GM20000 (cell line): ENCODE data around the gene PROM1.

Source experiments
- DNase-seq: peaks from one replicate; pipeline ENCODE4 v3.0.0; 2012; ENCODE audit warnings: low spot score
- TF ChIP-seq, protein P1 (sequence below): IDR thresholded peaks from 2 replicates; pipeline ENCODE4 v1.5.1; 2012; ENCODE audit warnings: mild to moderate bottlenecking, control low read depth; ENCODE audit errors: extremely low read depth, missing control alignments

Gene PROM1

DNA sequence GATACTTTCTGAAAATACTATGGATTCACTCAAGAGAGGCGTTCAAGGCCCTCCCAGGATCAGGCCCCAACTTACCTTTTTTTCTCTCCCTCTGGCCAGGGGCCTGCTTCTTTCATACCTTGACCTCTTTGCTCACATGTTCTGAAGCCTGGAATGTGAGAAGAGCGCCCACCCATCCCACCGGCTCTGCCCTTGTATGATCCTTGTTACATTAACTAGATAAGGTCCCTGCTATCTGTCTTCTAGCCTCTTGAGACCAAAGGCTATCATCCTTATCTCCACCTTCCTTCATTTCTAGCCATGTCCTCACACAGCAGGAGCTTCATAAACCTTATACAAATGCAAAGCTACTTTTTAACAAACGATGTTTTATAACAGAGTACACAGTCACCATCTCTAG, 45.9 kb downstream of the PROM1 start:
- no peak for DNase-seq
- TF ChIP-seq, protein P1, sequence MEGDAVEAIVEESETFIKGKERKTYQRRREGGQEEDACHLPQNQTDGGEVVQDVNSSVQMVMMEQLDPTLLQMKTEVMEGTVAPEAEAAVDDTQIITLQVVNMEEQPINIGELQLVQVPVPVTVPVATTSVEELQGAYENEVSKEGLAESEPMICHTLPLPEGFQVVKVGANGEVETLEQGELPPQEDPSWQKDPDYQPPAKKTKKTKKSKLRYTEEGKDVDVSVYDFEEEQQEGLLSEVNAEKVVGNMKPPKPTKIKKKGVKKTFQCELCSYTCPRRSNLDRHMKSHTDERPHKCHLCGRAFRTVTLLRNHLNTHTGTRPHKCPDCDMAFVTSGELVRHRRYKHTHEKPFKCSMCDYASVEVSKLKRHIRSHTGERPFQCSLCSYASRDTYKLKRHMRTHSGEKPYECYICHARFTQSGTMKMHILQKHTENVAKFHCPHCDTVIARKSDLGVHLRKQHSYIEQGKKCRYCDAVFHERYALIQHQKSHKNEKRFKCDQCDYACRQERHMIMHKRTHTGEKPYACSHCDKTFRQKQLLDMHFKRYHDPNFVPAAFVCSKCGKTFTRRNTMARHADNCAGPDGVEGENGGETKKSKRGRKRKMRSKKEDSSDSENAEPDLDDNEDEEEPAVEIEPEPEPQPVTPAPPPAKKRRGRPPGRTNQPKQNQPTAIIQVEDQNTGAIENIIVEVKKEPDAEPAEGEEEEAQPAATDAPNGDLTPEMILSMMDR, result no peak

DNA sequence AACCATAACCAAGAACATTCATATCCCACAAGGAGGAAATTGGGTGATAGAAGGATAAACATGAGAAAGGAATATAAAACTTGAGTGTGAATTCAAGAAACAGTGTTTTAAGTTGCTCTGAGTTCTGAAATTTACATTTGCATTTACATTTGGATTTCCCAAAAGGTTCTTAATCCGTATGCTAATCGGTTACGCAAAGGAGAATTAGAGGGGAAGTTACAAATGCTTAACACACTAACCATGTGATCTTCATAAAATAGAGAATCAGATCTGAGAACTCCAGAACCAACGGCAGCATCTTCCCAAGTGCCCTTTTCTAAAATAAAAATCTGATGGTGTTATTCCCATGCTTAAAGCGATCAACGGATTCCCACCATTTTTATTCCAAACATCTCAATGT, 48.0 kb downstream of the PROM1 start:
- TF ChIP-seq, protein P1, result no peak
- no peak for DNase-seq

DNA sequence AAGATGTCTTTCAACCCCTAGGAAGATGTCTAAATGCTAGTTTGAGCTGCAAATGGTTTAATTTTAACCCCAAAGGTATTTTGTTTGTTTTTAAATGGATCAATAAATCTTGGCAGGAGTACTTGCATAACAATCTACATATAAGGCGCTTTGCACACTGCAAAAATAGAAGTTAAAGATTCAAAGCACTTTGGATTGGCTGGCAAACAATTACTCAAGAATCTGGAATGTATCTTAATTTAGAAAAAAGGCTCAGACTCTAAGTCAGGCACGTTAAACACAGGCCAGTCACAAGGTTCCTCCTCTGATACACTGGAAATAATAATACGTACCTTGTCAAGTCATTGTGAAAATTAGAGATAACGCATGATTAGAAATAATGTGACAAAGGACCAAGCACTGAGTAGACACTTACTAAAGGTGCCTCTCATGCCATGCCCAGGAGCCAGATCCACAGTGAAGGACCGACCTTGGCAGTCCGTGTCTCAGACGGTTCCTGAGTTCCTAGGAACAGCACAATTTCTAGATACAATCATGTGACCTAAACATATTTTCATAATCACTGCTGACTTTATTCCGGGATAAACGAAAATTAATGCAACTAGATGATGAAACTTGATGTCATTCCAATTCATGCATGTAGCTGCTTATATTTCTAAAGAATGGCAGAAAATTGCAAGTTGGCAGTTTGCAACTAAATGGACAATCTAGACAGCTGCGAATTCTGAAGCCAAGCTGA, 49.6 kb downstream of the PROM1 start:
- TF ChIP-seq, protein P1, result no peak
- DNase-seq, result no peak

DNA sequence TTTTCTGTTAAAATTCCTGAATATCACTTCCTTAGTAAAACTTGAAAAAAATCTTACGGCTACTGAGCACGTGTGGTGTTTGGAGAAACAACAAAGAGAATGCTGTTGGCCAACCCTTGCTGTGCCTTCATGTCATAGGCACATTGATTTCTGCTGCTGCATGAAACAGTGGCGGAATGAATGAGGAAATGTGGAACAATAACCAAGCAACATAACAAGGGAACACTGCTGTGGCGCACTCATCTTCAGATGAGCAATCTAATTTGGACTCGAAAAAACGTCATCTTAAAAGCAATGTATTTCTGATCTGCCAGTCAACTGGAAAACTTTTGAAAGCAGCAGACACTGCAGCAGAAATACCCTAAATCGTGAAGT, 51.4 kb downstream of the PROM1 start:
- DNase-seq, result no peak
- TF ChIP-seq, protein P1, result no peak

DNA sequence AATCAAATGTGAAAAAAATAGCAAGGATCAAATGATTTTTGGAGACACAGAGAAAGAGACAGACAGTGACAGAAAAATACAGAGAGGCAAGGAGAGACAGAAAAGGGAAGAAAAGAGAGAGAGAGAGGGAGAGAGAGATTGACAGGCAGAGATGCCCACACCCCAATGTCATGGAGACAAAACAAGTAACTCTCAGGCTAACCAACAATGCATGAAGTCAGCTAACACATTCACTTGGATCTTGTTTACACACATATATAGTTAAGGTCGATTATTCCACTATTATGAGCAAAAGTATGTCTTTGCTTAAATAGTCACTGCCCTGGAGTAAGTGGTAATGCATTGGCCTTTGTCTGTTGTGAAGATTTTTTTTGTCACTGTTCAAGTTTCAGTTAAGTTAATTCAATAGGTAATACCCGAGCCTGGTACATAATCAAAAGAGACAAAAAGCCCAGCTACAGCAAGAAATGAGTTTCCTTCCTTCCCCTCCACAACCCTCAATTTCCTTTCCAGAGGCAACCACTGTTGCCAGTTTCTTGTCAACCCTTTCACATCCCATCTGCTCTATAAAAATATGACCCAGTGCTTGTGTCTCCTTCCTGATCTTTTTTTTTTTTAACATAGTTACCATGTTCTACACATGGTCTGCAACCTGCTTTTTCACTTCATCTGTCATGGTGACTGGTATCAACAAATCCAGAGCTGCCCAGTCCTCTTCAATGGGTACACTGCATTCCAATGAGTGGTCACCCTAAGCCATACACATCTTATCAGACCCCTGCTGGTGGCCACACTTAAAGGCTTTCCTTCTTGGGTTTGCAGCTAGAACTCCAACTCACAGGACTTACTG, 52.1 kb downstream of the PROM1 start:
- DNase-seq, result no peak
- TF ChIP-seq, protein P1, result no peak

DNA sequence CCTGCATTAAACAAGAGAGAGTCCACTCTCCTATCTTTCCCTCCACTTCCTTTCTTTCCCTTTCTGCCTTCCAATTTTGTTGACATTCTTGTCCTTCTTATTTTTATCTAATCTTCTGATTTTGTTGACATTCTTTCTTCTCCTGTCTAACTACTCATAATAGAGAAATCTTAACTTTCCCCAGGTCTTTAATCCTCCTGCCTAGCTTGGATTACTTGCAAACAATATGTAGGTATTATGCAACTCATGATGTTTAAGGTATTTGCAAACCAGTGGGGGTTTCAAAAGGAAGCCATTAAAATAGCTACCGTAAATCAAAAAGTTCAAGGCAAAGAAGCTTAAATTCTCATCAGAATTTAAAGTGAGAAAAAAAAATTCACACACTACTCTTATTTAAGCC, 53.9 kb downstream of the PROM1 start:
- no peak for DNase-seq
- TF ChIP-seq, protein P1, result no peak

DNA sequence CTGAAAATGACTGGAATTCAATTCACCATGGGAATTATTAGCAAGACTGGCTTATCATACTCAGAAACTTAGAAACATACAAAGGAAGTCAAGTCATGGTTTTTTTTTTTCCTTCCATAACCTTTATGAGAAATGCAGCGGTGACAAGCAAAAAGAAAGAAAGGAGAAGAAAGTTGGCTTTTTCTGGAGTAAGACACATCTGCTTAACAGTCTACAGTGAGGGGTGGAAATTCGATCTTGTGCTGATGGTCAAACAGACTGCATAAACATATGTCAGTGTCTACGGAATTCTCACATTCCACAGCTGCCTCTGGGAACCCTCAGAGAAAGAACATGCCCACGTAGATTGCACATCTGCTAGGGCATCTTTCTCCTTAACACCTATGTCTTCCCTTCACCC, 54.6 kb downstream of the PROM1 start:
- TF ChIP-seq, protein P1, result no peak
- no peak for DNase-seq
